ENCODE measurements around the gene SCAP.
"Not testable (repeated sequence)": the region's sequence is repeated elsewhere in the genome, so short reads cannot be mapped to it uniquely, and the experiment has no call there.

SCAP gene

GRCh38 chr3:47394881-47395280, 80.9 kb downstream of the SCAP start:
- DNase-seq (ENCODE audit: low read depth) = no peak

GRCh38 chr3:47394140-47394870, 81.4 kb downstream of the SCAP start:
- DNase-seq (ENCODE audit: low read depth) = no peak

GRCh38 chr3:47392933-47393332, 82.8 kb downstream of the SCAP start:
- DNase-seq (ENCODE audit: low read depth) = no peak

GRCh38 chr3:47385796-47386195, 89.9 kb downstream of the SCAP start:
- no peak for DNase-seq (ENCODE audit: low read depth)

- DNase-seq (ENCODE audit: low read depth) = no peak
These were observed 90.7 kb downstream of the SCAP start for GRCh38 chr3:47385007-47385406.

- no peak for DNase-seq (ENCODE audit: low read depth)
These were observed 91.3 kb downstream of the SCAP start for GRCh38 chr3:47384425-47384824.

GRCh38 chr3:47381317-47382157, 94.2 kb downstream of the SCAP start:
- peak; percentile 88 for DNase-seq (ENCODE audit: low read depth)

- peak; percentile 99 for DNase-seq (ENCODE audit: low read depth)
These were observed 95.0 kb downstream of the SCAP start, which contains the start of gene PTPN23 for GRCh38 chr3:47380601-47381316. TSS of gene PTPN23 (plus strand) at chr3:47381021. CDS start at chr3:47381097, 76 bp downstream.

- no peak for DNase-seq (ENCODE audit: low read depth)
These were observed 95.6 kb downstream of the SCAP start for GRCh38 chr3:47380026-47380600.

- no peak for DNase-seq (ENCODE audit: low read depth)
These were observed 96.3 kb downstream of the SCAP start for GRCh38 chr3:47379411-47379899.

GRCh38 chr3:47378869-47379268, 96.9 kb downstream of the SCAP start:
- DNase-seq (ENCODE audit: low read depth) = no peak

GRCh38 chr3:47377186-47377585, 98.6 kb downstream of the SCAP start:
- no peak for DNase-seq (ENCODE audit: low read depth)

GRCh38 chr3:47376393-47376792, 99.3 kb downstream of the SCAP start:
- DNase-seq (ENCODE audit: low read depth) = no peak

GRCh38 chr3:47374587-47374986, 101.2 kb downstream of the SCAP start:
- no peak for DNase-seq (ENCODE audit: low read depth)

GRCh38 chr3:47370887-47371697, 104.6 kb downstream of the SCAP start:
- no peak for DNase-seq (ENCODE audit: low read depth)

- DNase-seq (ENCODE audit: low read depth) = not testable (repeated sequence)
These were observed 105.7 kb downstream of the SCAP start for GRCh38 chr3:47370020-47370419.

GRCh38 chr3:47367631-47368030, 108.1 kb downstream of the SCAP start:
- no peak for DNase-seq (ENCODE audit: low read depth)

GRCh38 chr3:47366833-47367232, 108.9 kb downstream of the SCAP start:
- no peak for DNase-seq (ENCODE audit: low read depth)

- peak; percentile 76 for DNase-seq (ENCODE audit: low read depth)
These were observed 110.3 kb downstream of the SCAP start for GRCh38 chr3:47365213-47366153.

Data from fibroblast of gingiva (primary cell).